HG02885 (cell line): ENCODE results near the gene COL19A1.
A peak's percentile ranks its signal among the peaks of the same experiment; 100 is the strongest.
"Not testable (repeated sequence)": the region's sequence is repeated elsewhere in the genome, so short reads cannot be mapped to it uniquely, and the experiment has no call there.

Experiments used
- ATAC-seq: cut with Tn5 transposase; IDR thresholded peaks from one replicate; pipeline ENCODE4 v1.9.1; 2021; ENCODE audit warnings: mild to moderate bottlenecking; ENCODE audit not compliant: unreplicated experiment, poor library complexity

The COL19A1 gene

DNA sequence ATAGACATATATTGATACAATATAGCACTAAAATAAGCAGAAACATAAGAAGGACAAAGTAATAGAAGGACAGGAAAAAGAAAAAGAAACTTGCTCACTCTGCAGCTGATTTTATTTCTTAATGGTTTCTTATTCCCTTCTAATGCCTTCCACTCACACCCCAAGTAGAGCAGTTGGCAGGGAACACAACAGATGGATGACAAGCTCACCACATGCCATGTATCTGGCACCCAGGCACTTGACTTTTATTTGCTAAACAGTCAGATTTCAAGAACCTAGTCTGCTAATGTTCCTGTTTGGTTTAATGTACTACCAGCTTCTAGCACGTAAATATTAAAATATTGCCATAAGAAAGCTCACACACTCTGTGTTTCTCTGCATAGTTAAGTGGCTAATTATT is 87.1 kb downstream of the COL19A1 start:
- no peak for ATAC-seq

DNA sequence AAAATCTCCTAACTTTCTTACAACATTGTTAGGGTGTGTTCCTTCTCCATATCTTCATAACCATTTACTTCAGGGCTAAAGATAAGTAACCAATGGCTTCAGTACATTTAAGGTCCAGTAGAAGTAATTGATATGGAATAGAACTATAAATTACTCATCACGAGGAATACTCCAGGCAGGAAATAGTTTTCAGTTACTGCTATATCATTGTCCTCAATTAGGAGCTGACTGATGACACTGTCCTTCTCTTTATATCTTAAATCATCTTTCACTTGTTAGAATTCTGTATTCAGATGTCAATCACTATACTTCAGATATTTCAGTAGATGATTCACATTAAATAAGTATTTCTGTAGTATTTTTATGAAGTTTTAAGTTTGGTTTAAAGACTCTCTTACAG is 88.4 kb downstream of the COL19A1 start:
- ATAC-seq, result no peak

DNA sequence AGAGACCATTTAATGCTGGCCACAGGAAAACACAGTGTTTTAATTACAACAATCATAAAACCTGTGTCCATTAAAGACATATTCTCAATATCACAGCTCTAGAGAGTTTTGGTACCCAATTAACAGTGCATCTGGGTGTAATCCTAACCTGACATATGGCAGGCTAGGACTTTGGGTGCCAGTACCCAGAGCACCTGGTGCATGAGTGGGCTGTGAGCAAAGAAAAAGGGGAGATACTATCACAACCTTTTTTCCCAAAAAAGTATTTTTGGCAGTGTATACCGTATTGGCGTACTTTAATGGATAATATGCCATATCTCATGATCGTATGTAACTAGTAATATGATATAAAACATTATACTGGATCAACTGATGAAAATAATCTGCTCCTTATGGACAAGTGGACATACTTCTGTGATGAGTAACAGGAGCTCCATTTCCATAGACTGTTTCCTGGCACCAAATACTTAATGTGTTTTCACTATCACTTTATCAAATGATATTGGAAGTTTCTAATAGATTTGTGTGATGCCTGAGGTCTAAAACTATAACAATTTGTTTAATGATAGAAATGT is 91.7 kb downstream of the COL19A1 start:
- no peak for ATAC-seq

DNA sequence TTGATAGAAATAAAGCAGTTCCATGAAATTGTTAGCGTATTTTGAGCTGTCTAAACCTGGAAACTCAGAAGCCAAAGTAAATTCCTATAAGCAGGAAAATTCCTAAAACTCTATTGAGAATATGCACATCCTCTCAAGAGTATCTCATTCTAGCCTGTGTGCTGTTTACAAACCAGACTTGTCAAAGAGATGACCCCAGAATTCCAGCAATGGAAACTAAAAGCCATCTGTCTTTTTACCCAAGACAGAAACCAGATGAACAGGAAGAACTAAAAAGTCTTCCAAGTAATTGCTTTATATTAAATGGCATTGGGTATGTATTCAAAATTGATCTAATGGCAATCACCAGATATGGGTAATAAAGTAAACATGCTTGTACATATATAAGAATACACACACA is 92.6 kb downstream of the COL19A1 start:
- no peak for ATAC-seq

DNA sequence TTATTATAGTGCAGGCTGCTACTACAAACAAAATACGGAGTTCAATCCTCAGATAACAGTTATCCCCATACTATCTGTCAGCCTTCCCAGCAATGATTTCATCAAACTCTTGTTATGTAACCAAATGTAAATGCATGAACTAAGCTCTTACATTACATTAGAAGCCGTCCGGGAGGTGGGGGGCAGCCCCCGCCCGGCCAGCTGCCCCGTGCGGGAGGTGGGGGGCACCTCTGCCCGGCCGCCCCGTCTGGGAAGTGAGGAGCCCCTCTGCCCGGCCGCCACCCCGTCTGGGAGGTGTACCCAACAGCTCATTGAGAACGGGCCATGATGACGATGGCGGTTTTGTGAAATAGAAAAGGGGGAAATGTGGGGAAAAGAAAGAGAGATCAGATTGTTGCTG is 99.6 kb downstream of the COL19A1 start:
- not testable (repeated sequence) for ATAC-seq

DNA sequence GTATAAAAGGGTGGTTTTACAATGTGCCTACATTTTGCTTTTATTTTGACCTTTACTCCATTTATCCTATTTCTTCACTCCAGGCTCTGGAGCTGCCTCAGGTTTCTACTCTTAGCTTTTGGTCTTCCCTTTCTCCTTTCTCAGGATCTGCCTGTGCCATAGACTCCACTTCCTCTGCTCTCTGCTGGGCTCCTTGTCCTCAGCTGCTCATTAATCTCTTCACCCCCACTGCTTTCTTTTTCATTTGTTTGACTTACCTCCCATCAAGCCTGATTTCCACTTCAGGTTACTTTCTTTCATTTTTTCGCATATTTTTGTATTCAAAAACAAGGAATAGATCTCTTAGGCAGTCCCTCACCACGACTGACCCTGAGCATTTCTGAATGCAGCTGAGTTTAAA is 106.8 kb downstream of the COL19A1 start:
- ATAC-seq, result no peak

DNA sequence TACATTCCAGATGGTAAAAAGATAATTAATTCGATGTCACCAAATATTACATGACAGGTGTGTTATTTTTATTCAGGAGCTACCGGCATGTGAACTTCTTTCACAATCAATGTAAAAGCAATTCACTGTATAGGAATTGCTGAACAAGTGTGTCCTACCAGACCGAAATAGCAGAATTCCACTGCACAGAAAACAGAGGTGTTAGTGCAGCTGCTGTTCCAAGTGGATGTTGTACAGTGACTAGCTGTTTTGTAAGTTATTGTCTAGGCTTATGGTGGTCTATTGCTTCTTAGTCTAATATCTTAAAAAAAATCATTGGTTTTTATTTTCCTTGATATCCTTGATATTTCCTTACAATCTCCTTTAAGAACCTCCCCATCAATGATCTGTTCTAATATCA is 107.4 kb downstream of the COL19A1 start:
- ATAC-seq, result no peak

DNA sequence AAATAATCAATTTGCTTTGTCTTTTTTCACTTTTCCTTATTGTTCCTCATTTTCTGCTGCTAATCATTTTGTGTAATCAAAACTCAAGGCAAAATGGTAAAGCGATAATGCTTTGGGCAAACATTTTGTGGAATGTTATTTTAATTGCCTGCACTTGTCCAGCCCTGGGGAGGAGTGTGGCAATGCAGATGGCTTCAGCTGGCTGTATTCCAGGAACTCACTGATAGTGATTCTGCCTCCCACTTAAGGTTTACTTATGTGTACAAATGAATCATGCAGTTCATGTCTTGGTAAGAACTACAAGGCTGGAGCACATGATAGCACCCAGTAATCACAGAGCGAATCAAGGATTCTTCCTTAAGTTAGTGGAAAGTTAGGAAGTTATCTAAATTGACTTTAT is 107.8 kb downstream of the COL19A1 start:
- ATAC-seq, result no peak

DNA sequence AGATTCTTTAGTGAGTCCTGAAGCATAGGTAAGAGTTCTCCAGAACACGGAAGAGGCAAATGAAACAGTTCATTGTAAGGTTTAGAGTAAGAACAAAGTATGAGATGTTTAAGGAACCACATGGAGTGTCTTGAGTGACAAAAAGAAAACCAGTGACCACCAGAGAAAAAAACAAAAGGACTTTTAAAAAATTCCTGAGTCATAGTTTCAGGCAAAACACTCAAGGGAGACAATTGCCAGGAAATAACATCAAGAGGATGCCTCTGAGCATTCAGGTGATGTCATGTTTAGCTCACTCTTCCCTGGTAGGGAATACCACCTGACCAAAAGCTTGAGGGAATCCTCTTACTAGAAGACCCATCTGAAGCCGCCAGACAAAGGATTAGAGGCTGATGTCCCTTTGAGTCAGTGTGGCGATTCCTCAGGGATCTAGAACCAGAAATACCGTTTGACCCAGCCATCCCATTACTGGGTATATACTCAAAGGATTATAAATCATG is 110.3 kb downstream of the COL19A1 start:
- no peak for ATAC-seq

DNA sequence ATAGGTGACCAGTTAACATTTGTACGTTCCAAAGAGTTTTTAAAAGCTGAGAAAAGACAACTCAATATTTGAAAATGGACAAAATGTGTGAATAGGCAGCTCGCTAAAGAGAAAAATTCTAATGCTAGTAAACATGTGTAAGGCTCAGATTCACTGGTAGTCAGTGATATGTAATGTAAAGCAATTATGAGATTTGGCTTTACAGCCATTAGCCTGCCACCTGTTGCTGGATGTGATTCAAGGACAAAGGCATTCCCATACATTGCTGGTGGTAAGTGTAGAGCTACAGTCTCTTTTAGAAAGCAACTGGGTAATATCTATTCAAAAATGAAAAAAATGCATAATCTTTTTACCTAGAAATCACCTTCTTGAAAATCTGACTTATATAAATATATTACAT is 114.3 kb downstream of the COL19A1 start:
- no peak for ATAC-seq

DNA sequence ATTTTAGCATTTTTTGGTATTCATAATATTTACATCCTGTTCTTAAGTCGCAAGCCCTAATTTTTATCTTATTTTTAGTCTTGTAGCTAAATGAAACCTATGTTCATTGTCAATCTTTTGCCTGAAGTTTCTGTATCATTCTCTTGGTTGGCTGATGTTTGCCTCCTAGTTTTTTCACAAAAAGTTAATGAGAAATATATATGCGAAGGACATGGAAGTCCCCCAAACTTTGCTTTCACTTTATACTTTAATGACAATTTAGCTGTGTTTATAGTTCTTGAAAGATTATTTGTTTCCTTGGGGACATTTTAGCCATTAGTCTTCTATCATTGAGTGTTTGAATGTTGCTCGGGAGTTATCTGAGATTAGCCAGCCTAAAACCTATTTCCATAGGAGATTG is 118.2 kb downstream of the COL19A1 start:
- no peak for ATAC-seq

DNA sequence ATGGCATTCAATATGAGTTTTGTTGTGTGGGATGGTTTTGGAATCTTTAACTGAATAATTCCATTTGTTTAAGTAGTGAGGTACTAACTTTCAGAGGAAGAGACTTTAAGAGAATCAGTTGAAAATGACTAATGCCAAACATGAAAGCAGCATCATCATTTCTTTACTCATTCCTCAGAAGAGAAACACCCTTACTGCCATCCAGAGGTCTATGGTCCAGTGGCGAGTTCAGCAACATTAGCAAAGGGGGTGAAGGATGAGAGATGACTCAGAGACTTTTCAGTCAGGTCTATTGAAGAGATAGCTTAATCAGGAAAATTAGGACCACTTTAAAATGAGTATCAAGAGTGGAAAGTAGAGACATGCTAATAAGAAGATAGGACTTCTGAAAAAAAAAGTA is 118.8 kb downstream of the COL19A1 start:
- ATAC-seq, result no peak

DNA sequence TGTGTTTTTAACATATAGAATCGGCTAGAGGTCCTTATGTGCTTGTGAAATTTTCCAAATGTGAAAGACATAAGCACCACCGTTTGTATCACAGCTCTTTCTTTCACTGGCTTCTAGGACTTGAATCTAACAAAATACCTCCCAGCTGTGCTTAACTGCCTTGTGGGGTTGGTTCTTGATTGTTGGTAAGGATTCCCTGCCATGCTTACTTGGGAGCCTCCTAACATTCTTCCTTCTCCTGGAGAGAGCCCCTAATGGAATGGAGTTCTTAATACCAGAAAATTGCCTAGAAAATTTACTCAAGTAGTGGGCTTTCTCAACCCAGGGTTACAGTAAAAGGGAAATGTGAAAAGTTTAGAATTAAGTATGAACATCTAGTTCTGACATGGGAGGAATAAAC is 121.2 kb downstream of the COL19A1 start:
- ATAC-seq, result no peak

DNA sequence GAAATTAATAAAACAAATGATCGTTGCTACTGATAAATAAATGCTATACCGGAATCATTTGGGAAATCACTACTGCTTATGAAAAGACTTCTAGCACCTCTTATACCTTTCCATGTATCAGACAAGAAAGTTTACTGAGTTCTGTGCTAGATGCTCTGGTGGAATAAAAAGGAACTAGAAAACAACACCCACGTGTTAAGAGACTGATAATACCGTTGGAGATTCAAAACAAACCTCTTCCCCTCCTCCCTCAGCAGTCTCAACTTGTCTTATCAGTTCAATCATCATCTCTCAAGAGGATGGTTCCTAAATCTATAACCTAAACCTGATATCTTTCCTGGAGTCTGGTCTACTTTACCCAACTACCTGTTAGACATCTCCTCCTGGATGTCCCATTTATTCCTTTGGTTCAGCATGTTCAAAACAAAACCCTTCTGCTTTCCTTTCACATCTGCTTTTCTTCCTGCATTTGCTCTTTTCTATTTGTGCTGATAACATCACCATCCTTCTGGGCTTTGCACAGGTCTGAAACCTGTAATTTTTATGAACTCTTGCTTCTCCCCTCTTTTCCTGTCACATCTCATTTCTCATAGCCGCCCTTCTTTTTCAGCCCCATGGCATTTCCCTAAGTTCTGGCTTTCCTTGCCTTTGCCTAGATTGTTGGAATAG is 122.2 kb downstream of the COL19A1 start:
- peak; percentile 78 for ATAC-seq

DNA sequence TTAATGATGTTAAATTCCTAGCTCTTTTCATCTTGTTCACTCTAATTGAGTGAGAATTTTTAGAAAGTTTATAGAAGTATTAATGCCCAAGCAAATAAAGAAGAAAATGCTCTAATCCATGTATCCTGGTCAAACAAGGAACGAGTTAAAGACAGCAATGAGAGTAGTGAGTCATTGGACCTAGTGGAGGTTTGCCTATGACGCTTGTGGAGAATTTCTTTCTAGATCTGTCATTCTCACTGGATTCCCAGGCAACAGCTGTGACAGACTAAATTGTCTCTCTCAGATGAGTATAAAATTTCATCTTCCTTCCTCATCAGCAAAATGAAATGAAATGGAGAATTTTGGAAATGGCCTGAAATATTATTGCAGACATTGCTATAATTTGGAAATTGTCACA is 127.9 kb downstream of the COL19A1 start:
- ATAC-seq, result no peak

DNA sequence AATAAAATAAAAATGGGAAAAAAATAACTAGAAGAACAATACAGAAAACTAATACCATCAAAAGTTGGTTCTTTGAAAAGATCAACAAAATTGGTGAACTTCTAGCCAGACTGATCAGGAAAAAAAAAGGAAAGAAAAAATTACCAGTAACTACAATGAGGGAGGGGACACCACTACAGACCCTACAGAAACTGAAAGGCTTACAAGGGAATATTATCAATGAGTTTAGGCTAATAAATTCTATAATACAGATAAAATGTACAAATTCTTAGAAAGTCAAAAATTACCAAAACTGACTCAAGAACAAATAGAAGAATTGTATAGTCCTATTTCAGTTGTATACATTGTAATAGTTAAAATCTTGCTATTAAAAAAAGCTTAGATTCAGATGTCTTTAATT is 141.8 kb downstream of the COL19A1 start:
- no peak for ATAC-seq

DNA sequence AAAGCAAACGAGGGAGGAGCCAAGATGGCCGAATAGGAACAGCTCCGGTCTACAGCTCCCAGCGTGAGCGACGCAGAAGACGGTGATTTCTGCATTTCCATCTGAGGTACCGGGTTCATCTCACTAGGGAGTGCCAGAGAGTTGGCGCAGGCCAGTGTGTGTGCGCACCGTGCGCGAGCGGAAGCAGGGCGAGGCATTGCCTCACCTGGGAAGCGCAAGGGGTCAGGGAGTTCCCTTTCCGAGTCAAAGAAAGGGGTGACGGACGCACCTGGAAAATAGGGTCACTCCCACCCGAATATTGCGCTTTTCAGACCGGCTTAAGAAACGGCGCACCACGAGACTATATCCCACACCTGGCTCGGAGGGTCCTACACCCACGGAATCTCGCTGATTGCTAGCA is 144.0 kb downstream of the COL19A1 start:
- not testable (repeated sequence) for ATAC-seq

DNA sequence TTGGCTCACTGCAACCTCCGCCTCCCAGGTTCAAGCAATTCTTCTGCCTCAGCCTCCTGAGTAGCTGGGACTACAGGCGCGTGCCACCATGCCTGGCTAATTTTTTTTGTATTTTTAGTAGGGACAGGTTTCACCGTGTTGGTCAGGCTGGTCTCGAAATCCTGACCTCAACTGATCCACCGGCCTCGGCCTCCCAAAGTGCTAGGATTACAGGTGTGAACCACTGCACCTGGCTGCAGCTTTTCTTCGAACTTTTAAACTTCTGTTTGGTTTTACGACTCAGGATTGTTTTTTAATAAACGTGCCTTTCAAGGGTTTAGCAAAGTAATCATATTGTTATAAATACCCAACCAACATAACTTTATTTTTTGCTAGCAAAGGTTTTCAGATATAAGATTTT is 156.8 kb downstream of the COL19A1 start:
- ATAC-seq, result not testable (repeated sequence)

DNA sequence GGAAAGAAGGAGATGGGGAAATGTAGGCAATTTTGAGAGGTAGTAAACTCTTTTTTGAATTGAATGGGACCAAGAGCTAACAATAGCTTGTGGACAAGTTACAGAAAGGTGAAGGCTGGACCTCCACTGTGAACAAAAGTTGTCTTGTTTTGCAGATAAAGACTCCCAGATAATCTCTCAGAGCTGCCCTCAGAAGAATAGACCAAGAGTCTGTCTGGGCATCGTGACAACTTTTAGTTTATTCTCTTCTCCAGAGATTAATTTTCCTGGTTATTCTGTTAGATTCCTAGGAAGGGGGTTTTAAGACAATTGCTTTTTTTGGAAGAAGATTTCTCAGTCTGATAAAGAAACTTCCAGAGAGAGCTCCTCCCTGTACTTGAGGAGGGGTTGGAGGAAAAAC is 161.9 kb downstream of the COL19A1 start:
- no peak for ATAC-seq

DNA sequence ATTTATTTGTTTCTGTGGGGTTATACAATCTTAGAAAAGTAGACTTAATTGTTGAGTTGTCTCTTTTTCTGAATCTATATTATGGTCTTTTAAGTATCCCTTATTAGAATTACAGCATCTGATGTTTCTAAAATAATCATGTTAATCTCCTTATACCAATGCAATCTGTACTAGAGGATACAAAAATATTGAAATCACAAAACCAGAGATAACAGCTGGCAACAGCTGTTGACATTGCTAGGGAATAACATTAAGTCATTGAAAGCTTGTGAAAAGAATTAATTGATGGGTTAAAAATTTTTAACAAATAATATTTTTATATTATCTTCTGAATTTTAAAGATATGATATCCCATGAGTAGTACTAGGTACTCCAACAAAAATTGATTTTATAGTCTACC is 162.6 kb downstream of the COL19A1 start:
- ATAC-seq, result no peak

DNA sequence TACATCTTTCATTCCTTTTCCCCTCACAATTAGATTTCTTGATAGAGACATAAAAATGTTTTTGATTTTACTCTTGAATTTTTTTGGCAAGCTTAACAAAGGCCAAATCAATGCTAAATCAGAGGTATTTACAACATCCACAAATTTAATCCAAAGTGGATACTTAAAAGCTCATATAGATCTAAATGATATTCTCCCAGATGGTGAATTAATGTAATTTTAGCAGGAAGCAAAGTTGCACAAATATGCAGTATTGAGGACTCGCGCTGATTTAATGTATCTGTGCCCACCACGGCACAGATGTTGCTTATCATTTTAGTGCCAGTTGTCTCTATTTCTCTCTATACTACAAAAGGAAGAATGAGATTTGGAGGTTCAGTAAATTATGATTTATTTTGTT is 167.4 kb downstream of the COL19A1 start:
- ATAC-seq, result no peak

DNA sequence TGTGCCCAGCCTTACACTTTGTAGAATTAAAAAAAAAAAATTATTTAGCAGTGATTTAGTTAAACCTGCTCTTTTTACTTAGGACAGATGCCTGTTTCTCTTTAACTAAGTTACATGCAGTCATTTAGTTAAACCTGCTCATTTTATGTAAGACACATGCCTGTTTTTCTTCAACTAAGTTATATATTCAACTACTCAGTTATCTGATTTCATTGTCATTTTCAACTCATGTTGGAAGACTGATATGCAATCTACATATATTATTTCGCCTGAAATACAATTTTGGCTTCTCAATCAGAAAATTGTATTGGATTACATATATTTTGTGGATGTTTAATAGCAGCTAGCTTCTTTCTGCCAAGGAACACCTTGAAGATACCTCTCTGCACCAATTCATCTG is 171.1 kb downstream of the COL19A1 start:
- no peak for ATAC-seq
